Kasumi-1 (cell line): Measurements from ENCODE around the gene LINGO1.

ENCODE experiments used
- DNase-seq, 2 experiments: peaks; one replicate each; lab custom pipeline; 2025; lab: John Stamatoyannopoulos, UW

Gene LINGO1

GRCh38 chr15:77657634-77658238, 25.0 kb upstream of the LINGO1 start:
- DNase-seq, result no peak

GRCh38 chr15:77656294-77656693, 23.6 kb upstream of the LINGO1 start:
- peak; percentile 44 to 54 for DNase-seq

GRCh38 chr15:77654975-77655374, 22.3 kb upstream of the LINGO1 start:
- DNase-seq, result peak; percentile 24 to 28

DNA sequence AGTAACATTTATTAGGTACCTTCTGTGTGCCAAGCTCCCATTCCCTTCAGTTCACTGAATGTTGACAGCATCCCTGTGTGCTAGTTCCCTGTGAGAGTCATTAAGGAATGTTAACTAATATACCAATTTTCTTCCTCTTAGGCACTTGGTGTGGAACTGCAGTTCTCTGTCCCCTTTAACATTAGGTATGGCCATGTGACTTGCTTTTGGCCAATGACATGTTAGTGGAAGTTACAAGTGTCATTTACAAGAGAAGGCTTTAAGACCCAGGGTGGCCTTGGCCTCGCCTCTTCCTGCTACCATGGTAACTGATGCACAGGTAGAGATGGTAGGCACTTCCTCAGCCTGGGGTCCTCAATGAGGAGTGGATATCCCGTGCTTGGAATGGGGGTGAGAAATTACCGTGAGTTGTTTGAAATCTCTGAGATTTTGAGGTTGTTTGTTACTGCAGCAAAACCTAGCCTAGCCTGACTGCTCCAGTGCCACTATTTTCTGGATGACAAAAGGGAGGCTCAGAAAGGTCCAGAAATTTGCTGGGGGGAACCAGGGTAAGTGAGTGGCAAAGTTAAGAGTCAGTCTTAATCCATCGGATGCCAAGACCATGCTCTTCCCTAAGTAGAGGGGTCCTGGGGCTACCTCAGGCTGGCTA, 21.2 kb upstream of the LINGO1 start:
- no peak for DNase-seq

GRCh38 chr15:77650265-77650664, 17.6 kb upstream of the LINGO1 start:
- no peak for DNase-seq

GRCh38 chr15:77649610-77650009, 16.9 kb upstream of the LINGO1 start:
- no peak for DNase-seq

DNA sequence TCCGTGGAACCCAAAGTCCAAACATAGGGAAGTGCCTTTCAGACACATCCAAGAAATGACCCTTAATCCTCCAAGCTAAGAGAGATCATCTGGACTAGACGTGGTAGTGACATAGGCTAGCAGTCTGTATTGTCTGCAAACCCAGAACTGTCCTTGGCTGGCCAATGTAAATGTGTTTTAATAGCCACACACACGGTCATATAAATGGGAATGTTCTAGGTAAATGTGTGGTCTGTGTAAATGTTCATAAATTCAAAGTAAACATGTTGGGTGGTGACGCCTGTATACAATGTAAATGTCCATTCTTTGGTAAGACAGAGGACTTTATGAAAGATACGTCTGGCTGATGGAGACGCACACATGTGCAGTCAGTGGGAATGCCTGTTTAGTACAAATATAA, 16.3 kb upstream of the LINGO1 start:
- DNase-seq, result no peak

GRCh38 chr15:77647961-77648360, 15.2 kb upstream of the LINGO1 start:
- DNase-seq, result no peak

- DNase-seq, result no peak
Observed at GRCh38 chr15:77646104-77646694, 13.5 kb upstream of the LINGO1 start.

DNA sequence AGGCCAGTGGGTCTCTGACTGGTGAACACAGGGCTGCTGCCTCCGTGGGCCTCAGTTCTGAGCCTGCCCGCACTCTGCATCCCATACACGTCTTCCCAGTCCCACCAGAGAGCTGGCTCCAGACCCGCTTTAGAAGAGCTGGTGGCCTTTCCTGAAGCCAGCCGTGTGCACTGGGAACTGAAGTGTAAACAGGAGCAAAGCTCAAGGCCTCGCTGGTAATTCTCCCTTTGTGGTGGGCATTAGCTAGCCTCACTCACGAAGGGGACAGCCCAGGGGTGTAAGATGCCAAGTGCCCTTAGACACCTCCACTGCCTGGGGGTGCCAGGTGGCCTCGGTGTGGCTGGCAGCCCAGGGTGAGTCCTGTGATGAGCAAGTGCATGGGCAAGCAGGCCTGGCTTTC, 12.9 kb upstream of the LINGO1 start:
- DNase-seq, result no peak

GRCh38 chr15:77644543-77645247, 12.0 kb upstream of the LINGO1 start:
- DNase-seq, result no peak

- no peak for DNase-seq
Observed at GRCh38 chr15:77643764-77644163, 11.1 kb upstream of the LINGO1 start.

DNA sequence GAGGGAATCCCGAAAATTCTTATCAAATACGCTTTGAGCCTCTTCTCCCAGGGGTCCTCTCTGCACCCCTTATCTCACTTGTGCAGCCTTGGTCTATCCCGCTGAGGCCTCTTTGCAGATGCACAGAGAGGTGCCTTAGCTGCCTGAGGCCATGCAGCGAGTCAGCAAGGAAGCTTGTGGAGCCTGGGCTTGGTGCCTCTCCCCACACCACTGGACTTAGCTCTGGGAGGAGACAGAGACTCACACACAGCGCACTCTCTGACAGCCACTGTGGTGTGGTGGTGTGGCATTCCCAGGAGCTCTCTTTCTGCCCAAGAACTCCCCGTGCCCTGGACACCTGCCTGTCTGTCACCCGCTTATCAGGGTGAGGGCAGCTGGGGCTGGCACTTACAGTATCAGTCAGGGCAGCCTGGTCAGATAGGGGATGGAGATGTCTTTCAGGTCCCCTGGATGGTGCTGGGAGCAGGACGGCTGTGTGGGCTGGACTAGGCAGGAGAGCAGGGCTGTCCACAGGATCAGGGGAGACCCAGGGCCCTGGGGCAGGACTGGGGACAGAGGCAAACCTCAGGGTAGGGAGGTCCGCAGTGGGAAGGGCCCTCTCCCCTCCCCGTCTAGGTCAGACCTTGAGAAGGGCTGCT, 10.2 kb upstream of the LINGO1 start:
- no peak for DNase-seq

DNA sequence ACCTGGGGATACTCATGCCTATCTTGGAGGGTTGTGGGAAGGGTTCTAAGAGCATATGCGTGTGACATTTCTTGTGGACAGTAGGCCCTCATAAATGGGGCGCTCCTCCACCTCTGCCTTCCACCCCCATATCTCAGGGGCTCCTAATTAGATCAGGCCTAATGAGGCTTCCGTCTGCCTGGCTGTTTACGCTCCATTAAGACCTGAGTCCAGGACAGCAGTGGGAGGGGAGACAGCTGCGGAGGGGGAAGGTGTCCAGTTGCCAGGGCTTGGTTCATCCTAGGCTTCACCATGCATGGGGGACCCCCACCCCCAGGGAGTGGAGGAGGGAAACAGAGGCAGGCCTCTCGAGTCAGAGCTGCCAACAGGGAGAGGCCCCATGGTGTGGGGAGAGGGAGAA, 9.3 kb upstream of the LINGO1 start:
- DNase-seq, result no peak

- DNase-seq, result no peak
Observed at GRCh38 chr15:77640615-77641014, 7.9 kb upstream of the LINGO1 start.

GRCh38 chr15:77639431-77639830, 6.7 kb upstream of the LINGO1 start:
- no peak for DNase-seq

- DNase-seq, result no peak
Observed at GRCh38 chr15:77637851-77638692, 5.4 kb upstream of the LINGO1 start.

DNA sequence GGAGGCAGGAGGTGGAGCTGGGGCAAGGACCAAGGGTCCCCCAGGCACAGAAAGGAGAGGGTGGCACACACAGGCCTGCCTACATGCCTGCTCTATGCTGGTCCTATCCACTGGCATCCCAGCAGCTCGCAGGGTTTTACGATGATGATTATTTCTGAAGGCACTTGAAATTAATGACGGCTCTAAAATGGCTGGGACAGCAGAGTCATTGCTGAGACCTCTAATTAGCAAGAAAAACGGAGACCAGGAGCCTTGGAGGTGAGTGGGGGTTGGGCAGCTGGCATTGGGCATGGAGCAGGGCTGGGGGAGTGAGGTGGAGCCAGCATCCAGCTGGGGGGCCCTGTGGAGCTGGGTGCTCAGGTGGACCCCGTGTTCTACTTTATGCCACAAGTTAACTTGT, 3.5 kb upstream of the LINGO1 start:
- DNase-seq, result no peak

DNA sequence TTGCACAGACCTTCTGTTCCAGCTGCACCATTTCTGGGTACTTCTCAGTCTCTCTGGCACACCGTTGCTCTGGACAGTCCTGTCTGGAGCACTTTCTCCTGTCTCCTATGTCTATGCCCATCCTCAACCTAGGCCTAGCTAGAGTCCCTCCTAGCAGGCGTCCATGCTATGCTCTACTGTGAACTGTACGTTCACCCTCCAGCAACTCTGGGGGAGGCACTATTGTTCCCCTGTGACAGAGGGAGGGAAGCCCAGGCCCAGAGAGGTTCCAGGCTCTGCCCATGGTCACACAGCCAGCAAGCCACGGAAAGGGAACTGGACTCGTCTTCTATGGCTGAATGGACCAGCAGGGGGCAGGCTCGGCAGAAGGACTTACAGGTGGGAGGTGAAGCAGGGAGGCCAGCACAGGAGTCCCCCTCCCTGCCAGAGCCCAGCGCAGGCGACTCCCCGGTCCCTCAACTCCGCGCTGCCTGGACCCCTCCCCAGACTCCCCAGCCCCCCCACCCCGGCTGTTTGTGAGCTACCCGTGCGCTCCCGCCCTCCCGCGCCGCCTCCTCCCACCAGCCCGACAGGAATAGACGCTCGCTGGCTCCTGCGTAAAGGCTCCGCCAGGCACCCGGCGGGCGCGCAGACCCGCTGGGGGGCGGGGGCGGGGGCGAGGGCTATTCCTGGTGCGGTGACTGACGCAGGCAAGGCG, 1.7 kb upstream of the LINGO1 start:
- peak; percentile 42 to 56 for DNase-seq

GRCh38 chr15:77633913-77634265, 1.2 kb upstream of the LINGO1 start:
- no peak for DNase-seq
